PC-3 (cell line): Measurements from ENCODE around the gene GGT5. TPM values are rescaled to one million over a fixed set of nuclear protein-coding genes. Genes with fewer than 3 reads are reported as not detected.
A peak's percentile ranks its signal among the peaks of the same experiment; 100 is the strongest.
"Not testable (repeated sequence)": the region's sequence is repeated elsewhere in the genome, so short reads cannot be mapped to it uniquely, and the experiment has no call there.

Source experiments
- ATAC-seq: fragments of 200-7000 bp; cut with Tn5 transposase; 2 replicates; pipeline ENCODE4 v1.9.1; 2020; ENCODE audit warnings: mild to moderate bottlenecking, moderate library complexity
- BruUV-seq: library from RNA; stranded (reverse); fragments of 400-500 nt; replicated peaks from 2 replicates; lab custom pipeline; 2021; lab: Mats Ljungman, UMichigan
- CTCF ChIA-PET: fragments of 300-600 bp; sonication (Branson Sonifier 250); formaldehyde crosslinking; loops from one replicate; lab custom pipeline; 2022; ENCODE audit warnings: antibody characterized with exemption; lab: Charles Lee
- POLR2A ChIA-PET: fragments of 300-600 bp; sonication (Branson Sonifier 250); formaldehyde crosslinking; loops from one replicate; lab custom pipeline; 2022; ENCODE audit warnings: antibody characterized with exemption; ENCODE audit not compliant: unreplicated experiment; lab: Charles Lee
- DNase-seq: peaks from one replicate; pipeline ENCODE4 v3.0.0-alpha.2; 2015
- H2AFZ ChIP-seq: fragments of 300-600 bp; sonication (generic); 2 replicates; pipeline ENCODE4 v1.6.0; 2016; ENCODE audit warnings: antibody characterized with exemption, low read length
- H3F3A ChIP-seq: fragments of 300-600 bp; sonication (generic); one replicate; pipeline ENCODE4 v1.6.0; 2017; ENCODE audit warnings: antibody characterized with exemption, low read length, control low read depth, mild to moderate bottlenecking; ENCODE audit not compliant: unreplicated experiment
- H3K27ac ChIP-seq: fragments of 300-600 bp; sonication (generic); 2 replicates; pipeline ENCODE4 v1.5.1; 2016; ENCODE audit warnings: mild to moderate bottlenecking, low read length
- H3K27me3 ChIP-seq: fragments of 300-600 bp; sonication (generic); 2 replicates; pipeline ENCODE4 v1.6.1; 2016; ENCODE audit warnings: low read length, mixed read lengths
- H3K36me3 ChIP-seq: fragments of 300-600 bp; sonication (generic); 2 replicates; pipeline ENCODE4 v1.6.1; 2016; ENCODE audit warnings: low read depth, mixed run types, low read length, mixed read lengths
- H3K4me1 ChIP-seq: fragments of 300-600 bp; sonication (generic); 2 replicates; pipeline ENCODE4 v1.5.1; 2016; ENCODE audit warnings: low read length; ENCODE audit not compliant: insufficient read depth
- H3K4me2 ChIP-seq: fragments of 300-600 bp; sonication (generic); 2 replicates; pipeline ENCODE4 v1.6.0; 2016; ENCODE audit warnings: low read length
- H3K4me3 ChIP-seq: fragments of 300-600 bp; sonication (generic); 2 replicates; pipeline ENCODE4 v1.5.1; 2016; ENCODE audit warnings: mild to moderate bottlenecking, low read length, mixed read lengths
- H3K79me2 ChIP-seq: fragments of 300-600 bp; sonication (generic); 2 replicates; pipeline ENCODE4 v1.6.1; 2017; ENCODE audit warnings: low read length, mixed read lengths
- H3K9ac ChIP-seq: fragments of 300-600 bp; sonication (generic); 2 replicates; pipeline ENCODE4 v1.6.0; 2016; ENCODE audit warnings: mild to moderate bottlenecking, low read length
- H3K9me2 ChIP-seq: fragments of 300-600 bp; sonication (generic); replicated peaks from 2 replicates; pipeline ENCODE4 v1.6.1; 2016; ENCODE audit warnings: mixed run types, low read length, mixed read lengths
- H3K9me3 ChIP-seq: fragments of 300-600 bp; sonication (generic); 2 replicates; pipeline ENCODE4 v1.6.1; 2016; ENCODE audit warnings: low read length, mixed read lengths
- H4K20me1 ChIP-seq: fragments of 300-600 bp; sonication (generic); 2 replicates; pipeline ENCODE4 v1.6.1; 2016; ENCODE audit warnings: low read length, mixed read lengths
- EZH2 ChIP-seq: fragments of 300-600 bp; sonication (generic); IDR thresholded peaks from one replicate; pipeline ENCODE4 v1.6.1; 2017; ENCODE audit warnings: antibody characterized with exemption, mild to moderate bottlenecking, low read length; ENCODE audit not compliant: unreplicated experiment
- EZH2phosphoT487 ChIP-seq: fragments of 300-600 bp; sonication (generic); IDR thresholded peaks from 2 replicates; pipeline ENCODE4 v1.6.1; 2018; ENCODE audit warnings: mild to moderate bottlenecking, antibody characterized with exemption, low read length, borderline replicate concordance
- intact Hi-C: fragments of 100-400 bp; cut with micrococcal nuclease; formaldehyde crosslinking; loops from 2 replicates; pipeline ENCODE4 v1.9.0; 2023
- total RNA-seq: library from RNA; depleted of rRNA; stranded (reverse); fragments of >200 nt; gene quantifications from 2 replicates; pipeline ENCODE4 v1.2.3, GENCODE V29; 2014
- TF ChIP-seq, protein P1 (sequence below): fragments of 300-600 bp; sonication (generic); conservative IDR thresholded peaks from 2 replicates; pipeline ENCODE4 v1.5.1; 2017; ENCODE audit warnings: antibody characterized with exemption, low read depth, mild to moderate bottlenecking, low read length

Gene GGT5
- total RNA-seq, 1 experiment from 2014 or later = 0.04 TPM

DNA sequence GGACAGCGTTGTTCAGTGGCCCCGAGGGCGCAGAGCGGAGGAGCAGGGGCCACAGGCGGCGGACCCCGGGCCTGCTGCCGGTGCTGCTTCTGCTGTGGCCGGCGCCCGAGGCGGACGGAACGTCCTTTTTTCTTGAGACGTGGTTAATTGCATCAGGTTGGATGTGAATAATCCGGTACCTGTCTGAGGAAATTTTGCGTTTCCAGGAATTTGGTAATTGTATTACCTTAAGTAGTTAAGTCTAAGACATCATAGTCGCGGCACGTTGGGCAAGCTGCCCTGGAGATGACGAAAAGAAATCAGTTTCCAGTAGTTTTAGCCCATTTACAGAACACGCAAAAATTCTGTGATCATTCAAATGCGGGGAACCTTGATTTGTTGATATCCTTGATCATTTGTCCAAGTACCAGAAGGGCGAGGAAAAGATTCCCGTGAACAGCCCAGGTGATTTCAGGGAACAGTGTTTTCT lies 26.5 kb upstream of the GGT5 start:
- ChIA-PET CTCF (no interaction called here), POLR2A (no interaction called here)
- DNase-seq (peak; percentile 16), ATAC-seq (no peak)
- no peaks in the 10 kb centered on the region for H3K36me3 ChIP-seq
- H4K20me1 ChIP-seq = peaks cover 3% of the 10 kb centered on the region; the same call in 1 of the 2 replicates
- no peaks in the 10 kb centered on the region for H3K9me3 ChIP-seq
- TF ChIP-seq EZH2 (no peak), EZH2phosphoT487 (no peak)
- no TSS peak for BruUV-seq
- peak overlapping the region; percentile 57 for H3K27ac ChIP-seq
- peaks cover 52% of the 10 kb centered on the region for H3K79me2 ChIP-seq
- no peaks in the 10 kb centered on the region for H3K27me3 ChIP-seq
- peak overlapping the region; percentile 90 for H2AFZ ChIP-seq
- H3K4me2 ChIP-seq = peak overlapping the region; percentile 83
- no peaks in the 10 kb centered on the region for H3F3A ChIP-seq
- H3K4me3 ChIP-seq = peak overlapping the region; percentile 88
- peak overlapping the region; percentile 94 for H3K9ac ChIP-seq
- intact Hi-C loops = loop anchor here (5.0 kb wide), 1 partner anchor 41 kb away; no protein-coding TSS in a partner anchor
- peaks cover 8% of the 10 kb centered on the region; the same call in 1 of the 2 replicates for H3K4me1 ChIP-seq
- H3K9me2 ChIP-seq = no peaks in the 10 kb centered on the region

DNA sequence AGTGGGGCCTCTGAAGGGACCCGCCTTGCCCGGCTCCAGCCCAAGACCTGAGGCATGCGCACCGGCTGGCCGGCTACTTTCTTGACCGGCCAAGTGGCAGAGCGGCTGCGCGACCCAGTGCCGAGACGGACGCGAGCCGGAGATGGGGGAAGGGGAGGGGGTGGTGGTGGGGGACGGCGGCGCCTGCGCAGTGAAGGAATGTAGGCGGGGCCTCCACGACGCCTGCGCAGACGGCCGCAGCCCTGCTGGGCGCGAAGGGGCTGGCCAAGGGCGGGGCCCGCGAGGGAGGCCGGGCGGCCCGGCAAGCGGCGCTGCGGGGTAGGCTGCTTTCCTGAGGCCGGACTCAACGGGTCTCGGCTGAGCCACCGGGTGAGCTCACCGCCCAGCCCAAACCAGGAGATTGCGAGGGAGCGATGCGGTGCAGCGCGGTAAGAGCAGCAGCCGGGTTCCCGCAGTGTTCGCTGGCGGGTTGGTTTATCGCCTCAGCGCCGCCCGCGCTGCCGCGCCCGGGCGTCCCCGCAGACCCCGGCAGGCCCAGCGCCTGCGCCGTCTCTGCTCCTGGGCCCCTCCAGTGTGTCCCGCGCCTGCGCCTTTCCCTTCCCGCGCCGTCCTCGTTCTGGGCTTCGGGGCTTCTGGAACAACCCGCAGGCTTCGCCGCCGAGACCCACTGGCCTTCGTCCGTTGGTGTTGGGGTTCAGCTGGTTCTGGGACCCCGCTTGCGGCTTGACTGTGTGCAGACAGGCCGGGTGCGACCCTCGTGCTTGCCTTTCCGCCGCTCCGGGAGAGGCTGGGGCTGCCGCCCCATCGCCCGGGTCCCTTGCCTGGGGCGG lies 25.9 kb upstream of the GGT5 start, which contains the start of gene SPECC1L:
SPECC1L (plus strand) TSS at position 276 of the 830 bp plus-strand sequence. CDS start 31,401 bp downstream, outside the sequence.
- H3K27me3 ChIP-seq = no peaks in the 10 kb centered on the region
- H3K27ac ChIP-seq = peak within 1 kb of the TSS; percentile 57
- H3K4me3 ChIP-seq = peak within 1 kb of the TSS; percentile 88
- no peaks in the 10 kb centered on the region for H3F3A ChIP-seq
- no peaks in the 10 kb centered on the region for H3K9me3 ChIP-seq
- H3K4me2 ChIP-seq = peak within 1 kb of the TSS; percentile 85
- no peaks in the 10 kb centered on the region for H3K36me3 ChIP-seq
- ATAC-seq = peak; percentile 89
- peak; percentile 90 for DNase-seq
- H3K9ac ChIP-seq = peak within 1 kb of the TSS; percentile 94
- POLR2A ChIA-PET = no interaction called here
- peaks cover 8% of the 10 kb centered on the region; the same call in 1 of the 2 replicates for H3K4me1 ChIP-seq
- BruUV-seq = no TSS peak
- intact Hi-C loops = loop anchor here (5.0 kb wide), 1 partner anchor 42 kb away; no protein-coding TSS in a partner anchor
- H3K9me2 ChIP-seq = no peaks in the 10 kb centered on the region
- peaks cover 3% of the 10 kb centered on the region; the same call in 1 of the 2 replicates for H4K20me1 ChIP-seq
- TF ChIP-seq, protein P1, sequence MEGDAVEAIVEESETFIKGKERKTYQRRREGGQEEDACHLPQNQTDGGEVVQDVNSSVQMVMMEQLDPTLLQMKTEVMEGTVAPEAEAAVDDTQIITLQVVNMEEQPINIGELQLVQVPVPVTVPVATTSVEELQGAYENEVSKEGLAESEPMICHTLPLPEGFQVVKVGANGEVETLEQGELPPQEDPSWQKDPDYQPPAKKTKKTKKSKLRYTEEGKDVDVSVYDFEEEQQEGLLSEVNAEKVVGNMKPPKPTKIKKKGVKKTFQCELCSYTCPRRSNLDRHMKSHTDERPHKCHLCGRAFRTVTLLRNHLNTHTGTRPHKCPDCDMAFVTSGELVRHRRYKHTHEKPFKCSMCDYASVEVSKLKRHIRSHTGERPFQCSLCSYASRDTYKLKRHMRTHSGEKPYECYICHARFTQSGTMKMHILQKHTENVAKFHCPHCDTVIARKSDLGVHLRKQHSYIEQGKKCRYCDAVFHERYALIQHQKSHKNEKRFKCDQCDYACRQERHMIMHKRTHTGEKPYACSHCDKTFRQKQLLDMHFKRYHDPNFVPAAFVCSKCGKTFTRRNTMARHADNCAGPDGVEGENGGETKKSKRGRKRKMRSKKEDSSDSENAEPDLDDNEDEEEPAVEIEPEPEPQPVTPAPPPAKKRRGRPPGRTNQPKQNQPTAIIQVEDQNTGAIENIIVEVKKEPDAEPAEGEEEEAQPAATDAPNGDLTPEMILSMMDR = no peak
- TF ChIP-seq EZH2 = no peak
- no peak for TF ChIP-seq EZH2phosphoT487
- peak within 1 kb of the TSS; percentile 90 for H2AFZ ChIP-seq
- CTCF ChIA-PET = no interaction called here
- peaks cover 46% of the 10 kb centered on the region for H3K79me2 ChIP-seq

DNA sequence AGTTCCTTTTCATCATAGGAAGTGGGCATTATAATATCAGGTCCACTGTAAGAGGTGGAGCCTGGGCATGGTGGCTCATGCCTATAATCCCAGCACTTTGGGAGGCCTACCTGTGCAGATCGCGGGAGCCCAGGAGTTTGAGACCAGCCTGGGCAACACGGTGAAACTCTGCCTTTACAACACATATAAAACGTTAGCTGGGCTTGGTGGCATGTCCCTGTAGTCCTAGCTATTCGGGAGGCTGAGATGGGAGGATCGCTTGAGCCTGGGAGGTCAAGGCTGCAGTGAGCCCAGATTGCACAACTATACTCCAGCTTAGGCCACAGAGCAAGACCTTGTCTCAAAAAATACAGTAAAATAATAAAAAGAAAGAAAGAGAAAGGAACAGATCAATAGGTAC lies 21.6 kb upstream of the GGT5 start:
- H3K27me3 ChIP-seq, H3K9ac ChIP-seq, DNase-seq, H3K9me3 ChIP-seq, CTCF ChIA-PET, H2AFZ ChIP-seq, BruUV-seq, H3K79me2 ChIP-seq, H3K36me3 ChIP-seq, H3K27ac ChIP-seq, H4K20me1 ChIP-seq, POLR2A ChIA-PET, ATAC-seq, H3F3A ChIP-seq, intact Hi-C loops, H3K9me2 ChIP-seq, H3K4me1 ChIP-seq, H3K4me3 ChIP-seq, H3K4me2 ChIP-seq: not testable (repeated sequence)
